ENCODE measurements around the gene SIGLEC6.

- TF ChIP-seq CTCF (IDR thresholded peaks at IDR 0.05) (no peak), POLR2A (IDR thresholded peaks at IDR 0.05) (no peak)
Measured at GRCh38 chr19:51470966-51471365, 60.5 kb downstream of the SIGLEC6 start.

Data from lower leg skin (tissue), 3 donors.